HG02981 (cell line): ENCODE measurements around the gene NTM.
"Not testable (repeated sequence)": the region's sequence is repeated elsewhere in the genome, so short reads cannot be mapped to it uniquely, and the experiment has no call there.

Experiments used
- ATAC-seq: cut with Tn5 transposase; IDR thresholded peaks from one replicate; pipeline ENCODE4 v1.9.1; 2021; ENCODE audit warnings: mild to moderate bottlenecking, moderate library complexity; ENCODE audit not compliant: unreplicated experiment

Gene NTM

DNA sequence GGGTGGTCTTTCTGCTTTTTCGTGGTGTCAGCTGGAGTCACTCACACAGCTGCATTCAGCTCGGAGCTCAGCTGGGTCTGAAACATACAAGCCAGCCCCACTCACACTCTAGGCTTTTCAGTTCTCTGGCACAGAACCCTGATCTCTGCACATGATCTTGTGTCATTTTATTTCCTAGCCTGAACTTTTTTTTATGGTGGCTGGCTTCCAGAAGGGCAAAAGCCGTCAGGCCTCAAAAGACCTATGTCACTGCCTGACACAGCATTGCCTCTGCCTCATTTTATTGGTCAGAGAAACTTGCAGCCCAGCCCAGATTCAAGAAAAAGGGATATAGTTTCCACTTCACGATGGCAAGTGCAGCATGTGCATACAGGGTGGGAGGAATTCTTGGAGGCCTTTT lies 117.8 kb downstream of the NTM start:
- ATAC-seq, result no peak

DNA sequence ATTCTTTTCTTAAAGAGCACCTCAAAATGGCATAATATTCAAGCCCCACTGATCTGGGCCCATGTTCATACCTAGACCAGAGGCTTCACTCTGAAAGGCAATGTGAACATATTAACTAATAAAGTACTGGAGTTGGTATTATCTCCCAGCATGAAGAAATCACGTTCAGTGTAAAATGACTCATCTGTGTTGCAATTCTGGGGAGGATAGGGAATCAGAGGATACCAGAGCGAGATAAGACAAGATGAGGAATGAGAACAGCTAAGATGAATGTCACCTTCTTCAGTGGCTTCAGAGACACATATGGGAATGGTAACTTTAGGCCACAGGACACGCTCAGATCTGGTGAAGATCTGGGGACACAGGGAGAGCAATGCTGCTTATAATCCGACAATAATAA lies 121.1 kb downstream of the NTM start:
- ATAC-seq, result no peak

DNA sequence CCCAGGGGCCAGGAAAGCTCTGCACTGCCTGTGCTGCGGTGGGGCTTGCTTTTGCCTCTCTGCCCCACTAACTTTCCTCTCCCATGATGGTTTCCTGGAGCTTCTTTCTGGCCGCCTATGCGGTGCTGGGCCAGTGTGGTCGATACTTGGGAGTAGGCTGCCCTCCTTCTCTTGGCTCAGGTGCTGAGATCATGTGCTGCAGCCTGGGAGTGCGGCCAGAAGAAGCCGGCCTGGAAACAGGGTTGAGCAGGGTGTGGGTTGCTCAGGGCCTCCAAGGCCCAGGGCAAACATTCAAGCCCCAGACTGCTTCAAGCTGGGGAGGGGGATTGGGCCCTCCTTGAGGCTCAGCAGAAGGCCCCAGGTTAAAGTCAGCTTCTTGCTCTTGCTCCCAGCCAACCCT lies 125.0 kb downstream of the NTM start:
- no peak for ATAC-seq

DNA sequence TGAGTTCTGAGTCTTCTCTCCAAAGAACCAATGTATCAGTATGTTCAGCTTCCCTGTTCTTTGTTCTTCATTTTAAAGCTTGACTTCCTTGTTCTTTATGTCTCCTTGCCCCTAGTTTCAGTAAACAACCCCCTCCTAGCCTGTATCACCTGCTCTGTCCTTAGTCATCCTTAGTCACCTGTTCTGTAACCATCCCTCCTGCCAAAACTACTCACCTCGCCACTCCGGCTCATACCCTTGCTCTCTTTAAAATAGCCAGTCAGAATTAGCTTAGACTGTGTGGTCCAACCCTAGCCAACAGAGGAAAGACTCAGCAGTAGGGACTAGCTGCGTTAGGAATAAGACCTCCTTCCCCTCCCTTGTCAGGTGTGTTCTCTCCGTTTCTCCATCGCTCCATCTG lies 127.3 kb downstream of the NTM start:
- not testable (repeated sequence) for ATAC-seq

DNA sequence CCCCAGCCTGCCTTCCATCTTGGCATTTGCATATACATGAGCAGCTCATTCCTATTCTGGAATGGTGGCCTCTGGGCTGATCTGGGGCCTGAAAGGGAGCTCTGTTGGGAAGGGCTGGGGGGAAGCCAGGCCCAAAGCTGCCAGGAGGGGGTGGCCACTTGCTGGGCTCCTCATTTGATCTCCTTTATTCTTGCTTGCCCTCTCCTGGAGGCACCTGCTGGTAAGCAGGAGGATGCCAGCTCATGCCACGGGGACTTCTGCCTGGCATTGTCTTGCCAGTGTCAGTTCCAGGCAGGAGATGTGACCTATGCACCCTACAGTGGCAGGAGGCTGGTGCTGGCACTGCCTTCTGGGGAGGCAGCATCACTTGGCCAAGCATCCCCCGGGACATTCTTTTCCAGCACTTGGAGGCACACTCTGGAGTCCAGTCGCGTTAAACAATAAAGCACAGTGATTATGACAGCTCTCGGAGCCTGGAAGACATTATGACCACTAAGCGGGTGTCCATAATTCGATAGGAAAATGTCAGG lies 128.3 kb downstream of the NTM start:
- no peak for ATAC-seq

DNA sequence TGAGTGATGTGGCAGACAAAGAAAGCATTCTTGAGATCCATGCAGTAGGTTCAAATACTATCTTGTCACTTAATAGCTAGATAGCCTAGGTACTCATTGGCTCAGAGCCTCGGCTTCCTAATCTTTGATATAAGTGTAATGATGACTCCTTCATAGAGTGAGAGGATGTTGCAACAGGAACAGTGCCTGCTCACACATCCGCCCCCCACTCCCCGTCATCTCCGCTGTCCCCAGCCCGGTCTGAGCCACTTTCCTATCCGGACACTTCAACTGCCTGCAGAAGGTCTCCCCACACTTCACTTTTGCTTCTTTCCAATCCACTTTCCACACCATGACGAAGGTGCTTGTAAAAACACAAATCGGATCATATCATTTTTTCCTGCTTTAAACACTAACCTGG lies 128.8 kb downstream of the NTM start:
- no peak for ATAC-seq

DNA sequence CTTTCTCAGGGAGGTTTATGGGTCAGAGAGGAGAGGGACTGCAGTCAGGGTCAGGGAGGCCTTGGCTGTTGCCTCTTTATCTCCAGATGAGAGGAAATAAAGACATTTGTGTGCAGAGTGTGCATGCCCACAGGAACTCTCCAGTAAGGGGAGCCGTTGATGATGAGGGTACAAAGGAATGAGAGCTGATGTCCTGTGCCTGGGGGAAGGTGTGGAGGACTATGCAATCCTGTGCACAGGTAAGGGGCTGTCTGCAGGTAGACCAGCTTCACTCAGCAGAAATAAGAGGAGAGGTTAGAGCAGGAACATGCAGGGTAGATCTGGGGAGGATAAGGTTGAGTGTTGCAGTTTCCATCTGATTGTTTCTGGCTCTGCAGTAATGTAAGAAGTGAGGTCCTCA lies 132.6 kb downstream of the NTM start:
- no peak for ATAC-seq

DNA sequence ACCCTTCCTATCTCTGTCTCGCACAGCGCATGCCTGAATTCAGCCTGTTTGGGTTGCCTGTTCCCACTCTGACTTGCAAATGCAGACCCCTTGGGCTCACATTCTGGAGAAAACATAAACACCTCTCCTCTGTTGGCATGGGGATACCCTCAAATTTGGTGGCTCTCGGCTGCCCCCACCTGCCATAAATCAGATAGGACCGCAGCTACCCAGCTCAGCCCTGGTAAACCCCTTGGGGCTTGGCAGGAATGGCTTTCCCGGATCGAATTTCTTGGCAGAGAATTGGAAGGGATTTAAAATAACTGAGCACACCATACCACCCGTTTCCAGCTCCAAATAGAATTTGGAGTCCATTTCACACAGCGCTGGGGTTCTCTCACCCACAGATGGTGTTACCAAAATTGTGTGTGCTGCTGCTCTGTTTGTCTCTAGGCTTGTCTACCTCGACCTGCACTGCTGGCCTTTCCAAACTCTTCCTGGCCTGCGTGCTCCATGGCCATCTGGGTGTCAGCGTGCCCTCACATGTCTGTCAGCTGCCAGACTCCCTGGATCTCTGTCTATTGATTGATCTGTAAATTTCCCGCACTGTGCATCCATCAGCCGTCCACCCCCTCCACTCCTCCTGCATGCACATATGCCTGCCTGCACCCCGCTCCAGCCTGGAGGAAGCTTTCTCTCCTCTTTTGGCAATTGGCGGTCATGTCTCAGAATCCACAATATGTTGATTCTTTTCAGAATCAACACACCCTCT lies 134.0 kb downstream of the NTM start:
- ATAC-seq, result no peak

DNA sequence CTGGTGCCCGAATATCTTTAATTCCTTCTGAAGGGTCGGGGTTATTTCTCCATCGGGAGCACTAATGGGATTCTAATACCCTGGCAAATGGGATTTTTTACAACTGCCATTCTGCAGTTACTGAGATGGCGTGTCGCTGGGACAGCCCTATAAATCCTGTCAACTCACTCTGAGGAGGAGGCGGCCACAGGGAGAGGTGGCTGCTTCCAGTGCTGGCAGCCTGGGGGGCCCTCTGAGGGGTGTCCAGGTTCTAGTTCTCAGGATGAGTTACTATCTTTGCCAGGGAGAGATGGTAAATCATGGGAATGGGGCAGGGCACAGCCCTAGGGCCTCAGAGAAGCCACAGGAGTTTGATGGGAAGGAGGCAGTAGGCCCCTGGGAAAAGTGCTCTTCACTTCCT lies 135.9 kb downstream of the NTM start:
- ATAC-seq, result no peak

DNA sequence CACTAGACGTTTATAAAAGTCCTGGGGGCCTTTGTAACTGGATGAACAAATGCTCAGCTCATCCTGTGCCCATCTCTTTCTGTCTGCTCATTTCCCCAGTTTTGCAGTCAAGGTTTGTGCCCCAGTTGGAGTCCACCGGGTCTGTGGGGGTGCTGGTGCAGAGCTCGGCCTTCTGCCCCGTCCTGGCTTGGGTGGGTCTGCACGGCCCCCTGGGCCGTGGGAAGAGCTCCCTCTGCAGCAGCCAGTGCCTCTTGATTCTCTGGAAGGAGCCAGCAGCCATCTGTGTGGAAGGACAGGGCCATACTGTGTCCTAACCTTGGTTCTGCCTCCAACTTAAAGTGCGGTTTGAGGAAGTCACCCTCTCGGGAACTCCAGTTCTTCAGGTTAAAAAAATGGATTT lies 140.2 kb downstream of the NTM start:
- no peak for ATAC-seq

DNA sequence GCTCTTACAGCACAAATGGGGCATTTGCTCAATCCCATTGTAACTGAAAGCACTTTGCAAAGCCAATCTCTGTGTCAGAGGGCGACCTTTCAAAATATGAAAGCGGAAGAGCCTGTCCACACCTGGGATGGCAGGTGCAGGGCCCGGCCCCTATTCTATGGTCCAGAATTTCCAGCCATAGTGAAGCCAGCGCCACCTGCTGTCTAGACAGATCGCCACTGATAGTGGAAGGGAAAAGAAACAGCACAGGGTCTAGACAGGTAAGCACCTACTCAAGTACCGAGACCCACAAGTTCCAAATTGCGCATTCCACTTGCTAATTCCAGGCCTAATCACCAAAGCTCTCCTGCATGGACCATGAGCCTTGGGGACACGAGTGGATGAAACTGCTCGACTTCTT lies 141.4 kb downstream of the NTM start:
- ATAC-seq, result no peak

DNA sequence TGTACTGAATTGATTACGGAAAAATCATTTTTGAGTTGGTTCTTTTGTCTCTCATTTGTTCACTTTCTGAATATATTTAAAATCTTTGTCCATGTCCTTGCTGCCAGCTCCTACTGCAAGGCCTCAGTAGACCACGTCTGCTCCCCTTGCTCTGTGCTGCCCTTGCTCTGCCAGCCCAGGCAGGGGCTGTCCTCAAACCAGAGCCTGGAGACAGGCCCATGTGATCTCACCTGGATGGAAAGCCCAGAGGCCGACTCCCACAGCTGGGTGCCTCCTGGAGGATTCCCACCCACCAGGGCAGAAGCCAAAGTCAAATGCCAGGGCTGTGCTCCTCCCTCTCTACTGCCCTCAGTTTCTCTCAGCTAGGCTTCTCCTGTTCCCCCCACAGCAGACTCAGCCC lies 141.8 kb downstream of the NTM start:
- no peak for ATAC-seq

DNA sequence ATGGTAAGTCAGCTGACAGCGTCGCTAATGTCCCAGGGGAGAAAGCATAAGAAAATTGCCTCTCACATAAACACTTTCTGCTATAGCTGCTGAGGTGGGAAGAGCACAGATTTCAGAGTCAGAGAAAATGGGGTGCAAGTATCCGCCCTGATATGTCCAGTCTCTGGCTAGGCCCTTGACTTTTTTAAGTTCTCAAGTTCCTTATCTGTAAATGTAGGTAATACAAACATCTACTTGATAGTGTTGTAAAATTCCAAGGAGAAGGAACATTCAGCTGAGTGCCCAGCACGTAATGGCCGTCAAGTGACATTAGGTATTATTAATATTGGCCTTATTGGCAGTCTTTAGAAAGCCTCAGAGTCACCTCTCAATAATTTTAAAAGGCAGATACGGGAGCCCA lies 143.6 kb downstream of the NTM start:
- ATAC-seq, result no peak

DNA sequence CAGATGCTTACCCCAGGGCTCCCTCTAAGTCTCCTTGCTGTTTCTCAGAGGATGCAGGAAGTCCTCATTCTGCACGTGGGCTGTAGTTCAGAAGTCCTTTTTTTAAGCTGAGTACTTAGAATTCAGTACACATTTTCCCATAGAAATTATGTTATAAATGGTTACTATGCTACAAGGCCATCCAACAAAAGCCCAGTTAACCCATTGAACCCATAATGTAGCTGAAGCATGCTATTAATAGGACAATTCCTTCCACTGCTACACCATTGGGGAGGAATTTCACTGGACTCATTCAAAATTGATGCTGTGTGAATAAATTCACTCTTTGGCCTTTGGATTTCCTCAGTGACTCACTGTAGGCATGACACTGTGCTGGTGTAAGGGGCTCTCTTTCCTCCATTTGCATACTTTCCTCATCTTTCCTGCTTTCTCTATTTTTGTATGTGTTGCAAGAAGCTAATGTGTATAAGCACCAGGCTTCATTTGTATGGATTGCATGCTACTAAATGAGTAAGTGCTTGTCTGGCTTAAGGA lies 148.0 kb downstream of the NTM start:
- no peak for ATAC-seq

DNA sequence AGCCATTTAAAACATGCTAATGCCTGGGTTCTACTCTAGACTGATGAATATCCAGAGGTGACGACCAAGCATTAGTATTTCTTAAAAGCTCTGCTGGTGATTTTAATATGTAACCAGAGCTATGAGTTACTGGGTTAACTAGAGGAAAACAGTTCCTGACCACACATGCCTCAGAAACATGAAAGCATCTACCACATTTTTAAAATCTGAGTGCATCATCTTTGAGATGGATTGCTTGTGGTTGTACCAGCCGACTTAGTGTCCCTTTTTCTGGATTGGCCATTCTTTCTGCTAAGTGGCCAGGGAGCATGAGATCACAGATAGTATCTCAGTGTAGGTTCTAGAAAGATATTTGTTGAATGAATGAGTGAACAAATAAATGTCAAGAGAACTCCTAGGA lies 152.4 kb downstream of the NTM start:
- ATAC-seq, result no peak

DNA sequence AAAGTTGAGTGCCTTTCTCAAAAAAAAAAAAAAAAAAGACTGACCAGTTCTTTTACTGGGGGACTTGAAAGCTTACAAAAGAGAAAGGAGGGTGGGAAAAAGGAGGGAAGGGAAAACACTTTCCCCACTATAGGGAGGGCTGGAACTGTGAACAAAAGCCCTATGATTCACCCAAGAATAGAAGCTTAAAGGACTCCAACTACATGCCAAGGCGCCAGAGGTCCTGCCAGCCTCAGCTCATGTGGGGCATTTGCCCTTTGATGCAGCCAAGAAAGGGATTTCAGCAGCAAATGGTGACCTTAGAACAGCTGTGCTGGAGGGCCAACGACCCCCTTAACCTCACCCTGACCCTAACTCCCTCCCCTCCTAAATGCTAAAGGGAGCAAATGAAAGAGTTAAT lies 160.0 kb downstream of the NTM start:
- ATAC-seq, result no peak

DNA sequence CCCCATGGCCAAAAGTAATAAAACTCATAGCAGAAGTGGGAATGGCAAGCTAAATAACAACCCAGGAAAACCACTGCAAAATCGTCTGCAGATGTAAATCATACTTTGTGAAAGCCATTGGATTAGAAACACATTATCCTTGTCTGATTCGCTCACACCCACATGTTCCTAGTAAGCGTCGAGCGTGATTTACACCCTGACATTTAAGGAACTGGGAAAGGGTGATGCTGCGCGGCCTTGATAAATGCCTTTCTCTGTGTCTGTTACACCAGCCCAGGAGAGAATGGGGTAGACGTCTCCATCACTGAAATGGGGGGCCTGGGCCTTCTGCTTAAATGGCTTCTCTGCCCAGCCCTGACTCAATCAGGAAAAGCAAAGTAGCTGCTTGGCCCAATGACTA lies 162.7 kb downstream of the NTM start:
- ATAC-seq, result no peak

DNA sequence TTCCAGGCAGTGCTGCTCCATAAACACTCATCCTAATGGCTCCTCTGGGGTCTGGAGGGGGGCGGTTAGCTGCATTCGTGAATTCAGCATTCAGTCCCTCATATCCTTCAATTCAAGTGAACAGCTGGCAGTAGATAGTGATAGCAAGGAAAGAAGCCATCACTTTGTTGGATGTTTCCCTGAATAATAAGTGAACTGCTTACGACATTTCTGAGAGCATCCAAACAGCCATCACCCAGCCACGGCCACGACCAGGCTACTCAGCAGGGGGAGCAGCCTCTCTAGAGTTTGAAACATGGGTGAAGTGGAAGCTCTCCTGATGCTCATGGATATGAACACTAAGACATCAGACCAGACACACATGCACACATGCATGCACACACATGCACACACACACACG lies 163.6 kb downstream of the NTM start:
- ATAC-seq, result no peak

DNA sequence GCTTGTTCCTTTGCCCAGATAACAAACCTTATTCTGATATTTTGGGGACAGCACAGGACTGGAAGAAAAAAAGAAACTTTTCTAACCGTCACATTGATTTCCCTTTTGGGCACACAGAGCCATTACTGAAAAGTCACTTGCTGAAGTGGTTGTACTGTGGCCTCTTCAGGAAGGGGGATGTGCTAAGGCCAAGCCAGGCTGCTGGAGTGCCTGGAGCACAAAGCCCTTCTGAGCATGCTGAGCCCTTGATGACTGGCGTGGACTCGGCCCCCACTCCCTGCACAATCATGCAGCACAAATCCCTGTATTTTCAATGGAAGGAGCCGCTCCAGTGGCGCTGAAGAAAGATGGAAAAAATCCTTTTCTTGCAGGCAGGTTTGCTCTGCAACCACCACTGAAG lies 164.2 kb downstream of the NTM start:
- ATAC-seq, result no peak

DNA sequence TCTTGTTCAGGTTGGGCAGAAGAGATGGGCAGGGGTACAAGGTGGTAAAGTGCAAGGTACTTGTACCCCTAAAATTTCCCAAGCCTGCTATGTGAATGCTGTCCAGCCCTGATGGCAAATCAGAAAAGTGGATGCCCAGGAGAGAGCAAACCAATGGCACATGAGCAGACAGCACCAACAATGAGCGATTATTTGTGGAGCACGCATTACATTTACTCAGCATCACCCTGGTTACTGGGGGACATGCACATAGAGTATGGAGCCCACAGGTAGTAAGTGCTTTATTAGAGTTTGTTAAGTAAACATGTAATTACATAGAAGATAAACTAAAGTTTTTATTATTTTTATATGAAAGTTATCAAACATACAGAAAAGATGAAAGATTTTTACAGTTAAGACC lies 165.7 kb downstream of the NTM start:
- no peak for ATAC-seq

DNA sequence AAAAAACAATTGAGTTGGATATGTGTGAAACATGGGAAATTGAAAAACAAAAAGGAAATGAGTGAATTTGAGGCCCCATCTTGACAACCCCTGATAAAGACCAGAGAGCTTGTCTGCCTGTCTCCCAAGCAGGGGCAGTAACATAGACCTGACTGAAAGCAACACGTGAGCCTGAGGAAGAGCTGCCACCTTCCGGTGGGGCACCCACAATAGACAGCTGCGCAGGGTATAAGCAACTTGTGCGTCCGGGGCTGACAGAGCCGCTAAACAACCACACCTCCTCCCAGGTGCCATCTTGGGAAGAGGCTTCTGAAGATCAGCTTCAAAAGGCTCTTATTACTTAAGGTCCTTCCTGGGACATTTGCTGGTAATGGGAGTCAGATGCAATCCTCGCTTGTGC lies 166.8 kb downstream of the NTM start:
- ATAC-seq, result no peak

DNA sequence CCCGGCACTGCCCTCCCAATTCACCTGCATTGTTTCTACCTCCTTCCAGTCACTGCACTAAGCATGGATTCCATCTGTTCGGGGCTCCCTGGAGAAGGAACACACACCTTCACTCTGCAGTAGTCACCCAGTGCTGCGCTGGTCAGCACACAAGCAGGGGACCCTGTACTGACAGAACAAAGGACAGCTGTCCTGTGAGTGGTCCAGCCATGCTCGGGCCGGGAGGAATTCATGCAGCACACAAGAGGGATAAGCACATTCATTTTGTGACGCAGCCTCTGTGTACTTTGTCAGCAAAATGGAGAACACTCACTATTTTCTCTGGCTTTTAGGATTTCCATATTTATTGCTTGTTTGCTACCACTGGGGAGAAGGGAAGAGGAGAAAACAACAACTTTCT lies 167.3 kb downstream of the NTM start:
- no peak for ATAC-seq

DNA sequence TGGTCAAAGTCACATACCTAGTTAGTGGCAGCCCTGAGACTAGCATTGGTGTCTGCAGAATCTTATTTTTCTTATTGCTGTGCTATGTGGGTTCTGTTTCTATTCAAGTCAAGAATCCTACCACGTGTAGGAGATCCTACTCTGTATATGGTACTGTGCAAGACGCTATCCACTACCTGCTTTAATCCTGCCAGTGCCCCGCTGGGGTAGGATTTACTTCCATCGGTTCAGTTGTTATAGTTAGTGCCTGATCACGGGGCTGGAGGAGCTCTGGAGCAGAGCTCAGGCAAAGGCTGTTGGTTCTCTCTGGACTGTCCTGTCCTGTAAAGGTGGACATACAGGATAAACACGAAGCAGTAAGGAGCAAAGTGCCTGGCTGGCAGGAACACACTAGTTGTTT lies 167.9 kb downstream of the NTM start:
- ATAC-seq, result no peak
